Measurements from ENCODE around the gene LHFPL2. TPM values are rescaled to one million over a fixed set of nuclear protein-coding genes. Genes with fewer than 3 reads are reported as not detected.

LHFPL2 gene
- total and polyA plus RNA-seq, 2 donors (not counting 1 experiment from before 2014, with no cell fraction given) = 3.8 to 35.5 TPM

GRCh38 chr5:78522476-78523260 lies 125.9 kb downstream of the LHFPL2 start:
- no peak for DNase-seq
- Mint-ChIP-seq H3K4me1 (peaks cover 3% of the 10 kb centered on the region), H3K9me3 (ENCODE audit: insufficient read depth) (no peaks in the 10 kb centered on the region), H3K27ac (no peak overlapping the region), H3K27me3 (no peaks in the 10 kb centered on the region), H3K4me3 (no peak overlapping the region)
- H3K79me2 ChIP-seq (ENCODE audit: control insufficient read depth, insufficient read depth, low read length) = no peaks in the 10 kb centered on the region
- H3K27ac ChIP-seq (ENCODE audit: low read length in 2 of 2) = no peak overlapping the region
- H3K27me3 ChIP-seq (replicated peaks in 1 of 4; ENCODE audit: control extremely low read depth in 1 of 4, control insufficient read depth in 3 of 4, insufficient read depth in 4 of 4, low read length in 3 of 4) = no peaks in the 10 kb centered on the region
- no peaks in the 10 kb centered on the region for H3K9me3 ChIP-seq (ENCODE audit: control extremely low read depth in 1 of 3, control insufficient read depth in 2 of 3, insufficient read depth in 1 of 3, low read length in 2 of 3)
- TF ChIP-seq CTCF (IDR thresholded peaks at IDR 0.05) (no peak), EZH2 (IDR thresholded peaks at IDR 0.05; ENCODE audit: borderline replicate concordance, insufficient read depth, low read depth, low read length, poor library complexity, severe bottlenecking) (no peak)
- ChIA-PET CTCF (interaction anchor here (1.0 to 1.3 kb wide), 2 partner anchors 15 to 498 kb away, joined by 3 to 5 read pairs; no protein-coding TSS in a partner anchor), POLR2A (no interaction called here)
- no peak overlapping the region for H2AFZ ChIP-seq (ENCODE audit: insufficient read depth, low read depth, low read length, poor library complexity, severe bottlenecking)
- WGBS (ENCODE audit: insufficient coverage) = 100% methylated on average over 3 of the region's 9 CpGs
- H4K20me1 ChIP-seq (ENCODE audit: control insufficient read depth, insufficient read depth, low read length, poor library complexity, severe bottlenecking) = no peaks in the 10 kb centered on the region
- no peaks in the 10 kb centered on the region for H3K36me3 ChIP-seq (replicated peaks in 1 of 2; ENCODE audit: control extremely low read depth in 1 of 2, control insufficient read depth in 1 of 2, extremely low read depth in 1 of 2, insufficient read depth in 2 of 2, low read length in 1 of 2)
- H3K9ac ChIP-seq (ENCODE audit: low read length) = no peak overlapping the region
- no peak for ATAC-seq (ENCODE audit: low read depth)
- H3K4me2 ChIP-seq (replicated peaks; ENCODE audit: low read depth, low read length, poor library complexity, severe bottlenecking) = no peak overlapping the region
- no peak overlapping the region for H3K4me3 ChIP-seq (ENCODE audit: control extremely low read depth in 1 of 5, extremely low read depth in 1 of 5, insufficient read depth in 1 of 5, low read depth in 2 of 5, low read length in 4 of 5)
- H3K4me1 ChIP-seq (ENCODE audit: control insufficient read depth in 2 of 2, insufficient read depth in 2 of 2, low read length in 2 of 2) = no peaks in the 10 kb centered on the region
- intact Hi-C loops (cut with micrococcal nuclease) = no loop called here

- intact Hi-C loops (cut with micrococcal nuclease) = no loop called here
- H3K27me3 Mint-ChIP-seq = no peaks in the 10 kb centered on the region
- DNase-seq (no peak), ATAC-seq (ENCODE audit: low read depth) (no peak)
- POLR2A ChIA-PET = no interaction called here
- H3K9me3 ChIP-seq (ENCODE audit: control extremely low read depth in 1 of 3, control insufficient read depth in 2 of 3, insufficient read depth in 1 of 3, low read length in 2 of 3) = no peaks in the 10 kb centered on the region
- TF ChIP-seq EZH2 (IDR thresholded peaks at IDR 0.05; ENCODE audit: borderline replicate concordance, insufficient read depth, low read depth, low read length, poor library complexity, severe bottlenecking) (no peak), CTCF (IDR thresholded peaks at IDR 0.05) (no peak)
- H3K4me1 Mint-ChIP-seq = peaks cover 3% of the 10 kb centered on the region
- CTCF ChIA-PET = interaction anchor here (1.0 to 1.3 kb wide), 3 partner anchors 16 to 499 kb away, joined by 3 to 5 read pairs (median 3); no protein-coding TSS in a partner anchor
- WGBS (ENCODE audit: insufficient coverage) = no CpG with 5 or more reads among the region's 2 CpGs
- no peaks in the 10 kb centered on the region for H3K79me2 ChIP-seq (ENCODE audit: control insufficient read depth, insufficient read depth, low read length)
- H3K27ac Mint-ChIP-seq = no peak overlapping the region
- no peak overlapping the region for H3K27ac ChIP-seq (ENCODE audit: low read length in 2 of 2)
- no peaks in the 10 kb centered on the region for H3K36me3 ChIP-seq (replicated peaks in 1 of 2; ENCODE audit: control extremely low read depth in 1 of 2, control insufficient read depth in 1 of 2, extremely low read depth in 1 of 2, insufficient read depth in 2 of 2, low read length in 1 of 2)
- H3K4me3 Mint-ChIP-seq = no peak overlapping the region
- no peaks in the 10 kb centered on the region for H3K9me3 Mint-ChIP-seq (ENCODE audit: insufficient read depth)
- no peak overlapping the region for H3K9ac ChIP-seq (ENCODE audit: low read length)
- no peaks in the 10 kb centered on the region for H4K20me1 ChIP-seq (ENCODE audit: control insufficient read depth, insufficient read depth, low read length, poor library complexity, severe bottlenecking)
- no peaks in the 10 kb centered on the region for H3K27me3 ChIP-seq (replicated peaks in 1 of 4; ENCODE audit: control extremely low read depth in 1 of 4, control insufficient read depth in 3 of 4, insufficient read depth in 4 of 4, low read length in 3 of 4)
- H3K4me1 ChIP-seq (ENCODE audit: control insufficient read depth in 2 of 2, insufficient read depth in 2 of 2, low read length in 2 of 2) = no peaks in the 10 kb centered on the region
- H3K4me2 ChIP-seq (replicated peaks; ENCODE audit: low read depth, low read length, poor library complexity, severe bottlenecking) = no peak overlapping the region
- H2AFZ ChIP-seq (ENCODE audit: insufficient read depth, low read depth, low read length, poor library complexity, severe bottlenecking) = no peak overlapping the region
- H3K4me3 ChIP-seq (ENCODE audit: control extremely low read depth in 1 of 5, extremely low read depth in 1 of 5, insufficient read depth in 1 of 5, low read depth in 2 of 5, low read length in 4 of 5) = no peak overlapping the region
These were observed 127.1 kb downstream of the LHFPL2 start for GRCh38 chr5:78521455-78521854.
